NOMO-1 (cell line): ENCODE measurements around the gene CPPED1.

ENCODE experiments used
- DNase-seq, 2 experiments: peaks; one replicate each; lab custom pipeline; 2025; ENCODE audit not compliant: unreplicated experiment in 2 of 2; lab: John Stamatoyannopoulos, UW

CPPED1 gene

GRCh38 chr16:12613131-12613991 is 190.3 kb downstream of the CPPED1 start:
- no peak for DNase-seq

GRCh38 chr16:12612598-12613101 is 191.0 kb downstream of the CPPED1 start:
- DNase-seq: no peak

DNA sequence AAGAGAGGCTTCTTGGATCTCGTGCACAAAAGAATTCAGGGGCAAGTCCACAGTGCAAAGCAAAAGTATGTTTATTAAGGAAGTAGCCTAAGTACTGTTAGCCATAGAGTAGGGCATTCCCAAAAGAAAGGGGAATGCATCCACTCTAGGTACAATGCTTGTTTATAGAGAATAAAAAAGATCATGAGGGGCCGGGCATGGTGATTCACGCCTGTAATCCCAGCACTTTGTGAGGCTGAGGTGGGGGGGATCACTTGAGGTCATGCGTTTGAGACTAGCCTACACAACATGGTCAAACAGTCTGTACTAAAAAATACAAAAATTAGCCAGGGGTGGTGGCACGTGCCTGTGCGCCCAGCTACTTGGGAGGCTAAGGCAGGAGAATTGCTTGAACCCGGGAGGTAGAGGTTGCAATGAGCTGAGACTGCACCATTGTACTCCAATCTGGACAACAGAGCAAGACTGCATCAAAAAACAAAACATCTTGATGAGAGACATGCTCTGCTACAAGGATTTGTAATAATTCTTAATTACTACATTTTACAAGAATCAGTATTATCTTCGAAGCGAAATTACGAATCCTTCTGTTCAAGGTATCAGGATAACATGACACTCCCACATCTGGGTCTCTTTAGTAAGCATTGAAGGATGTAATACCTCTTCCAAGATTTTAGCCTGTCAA is 191.6 kb downstream of the CPPED1 start:
- DNase-seq: no peak

- DNase-seq: no peak
These were observed 192.6 kb downstream of the CPPED1 start for GRCh38 chr16:12611006-12611477.

DNA sequence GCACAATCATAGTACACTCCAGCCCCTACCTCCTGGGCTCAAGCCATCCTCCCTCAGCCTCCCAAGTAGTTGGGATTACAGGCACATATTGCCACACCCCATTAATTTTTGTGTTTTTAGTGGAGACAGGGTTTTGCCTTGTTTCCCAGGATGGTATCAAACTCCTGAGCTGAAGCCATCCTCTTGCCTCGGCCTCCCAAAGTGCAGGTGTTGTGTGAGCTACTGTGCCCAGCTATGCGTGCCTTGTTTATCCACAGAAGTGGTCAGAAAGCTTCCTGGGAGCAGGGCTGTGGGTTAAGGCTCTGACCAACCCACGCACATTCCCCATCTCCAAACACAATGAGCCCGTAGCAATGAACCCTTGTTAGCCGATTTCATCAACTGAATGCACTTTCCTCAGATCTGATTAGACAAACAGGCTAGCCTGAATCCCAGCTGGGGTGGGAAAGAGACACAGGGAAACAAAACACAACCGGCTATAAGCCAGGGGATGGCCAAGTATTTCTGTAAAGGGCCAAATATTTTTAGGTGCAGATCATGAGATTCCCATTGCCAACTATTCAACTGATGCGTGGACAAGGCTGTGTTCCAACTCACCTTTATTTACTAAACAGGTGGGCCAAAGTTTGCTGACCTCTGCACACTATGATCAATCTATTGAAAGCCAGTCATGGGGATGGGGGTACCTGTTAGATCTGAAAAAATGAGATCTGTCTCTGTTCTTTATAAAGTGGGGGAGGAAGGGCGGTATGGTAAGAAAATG is 193.6 kb downstream of the CPPED1 start:
- no peak for DNase-seq
